22Rv1 (cell line): ENCODE results near the gene EPS8L1.

ENCODE experiments used
- CTCF ChIP-seq: fragments of 450-650 bp; IDR thresholded peaks from 2 replicates; pipeline ENCODE4 v1.5.1; 2017; ENCODE audit warnings: mild to moderate bottlenecking
- ZFX ChIP-seq: fragments of 450-650 bp; IDR thresholded peaks from 2 replicates; pipeline ENCODE4 v1.6.1; 2017; ENCODE audit warnings: antibody characterized with exemption, borderline replicate concordance

DNA sequence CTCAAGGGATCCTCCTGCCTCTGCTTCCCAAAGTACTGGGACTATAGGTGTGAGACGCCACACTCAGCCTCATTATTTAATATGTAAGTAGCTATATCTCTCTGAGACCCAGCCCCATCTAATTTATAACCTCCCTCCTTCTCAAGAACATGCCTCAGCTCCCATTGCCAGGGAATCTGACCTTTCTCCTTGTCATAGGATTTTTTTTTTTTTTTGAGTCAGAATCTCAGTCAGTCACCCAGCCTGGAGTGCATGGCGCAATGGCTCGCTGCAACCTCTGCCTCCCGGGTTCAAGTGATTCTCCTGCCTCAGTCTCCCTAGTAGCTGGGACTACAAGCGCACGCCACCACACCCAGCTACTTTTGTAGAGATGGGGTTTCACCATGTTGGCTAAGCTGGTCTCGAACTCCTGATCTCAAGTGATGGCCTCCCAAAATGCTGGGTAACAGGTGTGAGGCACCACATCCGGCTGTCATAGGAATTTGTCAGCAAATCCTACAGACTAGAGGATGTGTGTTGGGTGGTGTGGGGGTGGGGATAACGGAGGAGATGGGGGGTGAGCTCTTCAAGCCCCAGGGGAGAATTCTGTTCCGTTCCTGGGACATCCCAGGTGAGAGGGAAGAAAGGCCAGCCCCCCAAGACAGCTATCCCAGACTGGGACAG lies 5.1 kb upstream of the EPS8L1 start:
- TF ChIP-seq CTCF (no peak), ZFX (no peak)
